Peyer's patch (tissue), 4 donors: ENCODE data around the gene CRIM1. TPM values are rescaled to one million over a fixed set of nuclear protein-coding genes. Genes with fewer than 3 reads are reported as not detected.

Experiments used
- DNase-seq, 3 donors: peaks; one replicate each; pipeline ENCODE4 v3.0.0-alpha.2; 2017 to 2019
- H3K27ac ChIP-seq, 4 donors: fragments of 200-600 bp; sonication (generic); one replicate each; pipeline ENCODE4 v1.5.1; 2016 to 2019
- H3K27me3 ChIP-seq, 2 donors: fragments of 200-600 bp; sonication (generic); one replicate each; pipeline ENCODE4 v1.5.1; 2019
- H3K36me3 ChIP-seq, 3 donors: fragments of 200-600 bp; sonication (generic); one replicate each; pipeline ENCODE4 v1.5.1; 2016 to 2019
- H3K4me1 ChIP-seq, 4 donors: fragments of 200-600 bp; sonication (generic); one replicate each; pipeline ENCODE4 v1.5.1; 2016 to 2019
- H3K4me3 ChIP-seq, 4 donors: fragments of 200-600 bp; sonication (generic); 1 replicate in 3 of 4; 2 replicates in 1 of 4; pipeline ENCODE4 v1.5.1; 2016 to 2019; ENCODE audit warnings: mild to moderate bottlenecking in 1 of 4
- H3K9me3 ChIP-seq, 4 donors: fragments of 200-600 bp; sonication (generic); one replicate each; pipeline ENCODE4 v1.5.1; 2016 to 2019; ENCODE audit warnings: mild to moderate bottlenecking in 1 of 4
- CTCF ChIP-seq, 6 experiments: fragments of 450-650 bp in 4 of 6; fragments of 200-600 bp in 2 of 6; sonication (generic) in 1 of 6; IDR thresholded peaks; one replicate each; pipeline ENCODE4 v1.5.1; 2017 to 2019; ENCODE audit warnings: antibody characterized with exemption in 6 of 6, mild to moderate bottlenecking in 3 of 6, moderate library complexity in 1 of 6
- POLR2A ChIP-seq, 2 donors: fragments of 450-650 bp; IDR thresholded peaks; one replicate each; pipeline ENCODE4 v1.5.1; 2017; ENCODE audit warnings: antibody characterized with exemption in 2 of 2, mild to moderate bottlenecking in 2 of 2, moderate library complexity in 2 of 2
- total RNA-seq, 4 donors: library from RNA; depleted of rRNA; stranded (reverse); fragments of >200 nt; gene quantifications; one replicate each; pipeline ENCODE4 v1.1.0, GENCODE V29; 2016

Gene CRIM1
- total RNA-seq, 4 donors from 2014 or later, result 29.9 to 181 (median 63.6) TPM

GRCh38 chr2:36415381-36416022 is 59.9 kb downstream of the CRIM1 start:
- no peak for DNase-seq
- TF ChIP-seq CTCF (IDR thresholded peaks at IDR 0.05), result no peak
- no peak for TF ChIP-seq POLR2A (IDR thresholded peaks at IDR 0.05)
- Histone ChIP-seq H3K27me3 (no peaks in the 10 kb centered on the region), H3K4me3 (no peak overlapping the region), H3K36me3 (no peaks in the 10 kb centered on the region), H3K4me1 (peaks cover 0 to 15% (median 0%) of the 10 kb centered on the region in 4 donors), H3K9me3 (no peaks in the 10 kb centered on the region), H3K27ac (no peak overlapping the region)

- H3K4me3 ChIP-seq, result no peak overlapping the region
- H3K4me1 ChIP-seq, result peaks cover 0 to 15% (median 0%) of the 10 kb centered on the region in 4 donors
- H3K27me3 ChIP-seq, result no peaks in the 10 kb centered on the region
- TF ChIP-seq CTCF (IDR thresholded peaks at IDR 0.05) (no peak), POLR2A (IDR thresholded peaks at IDR 0.05) (no peak)
- no peak for DNase-seq
- no peak overlapping the region for H3K27ac ChIP-seq
- no peaks in the 10 kb centered on the region for H3K9me3 ChIP-seq
- H3K36me3 ChIP-seq, result no peaks in the 10 kb centered on the region
Measured at GRCh38 chr2:36416370-36417165, 61.0 kb downstream of the CRIM1 start.

GRCh38 chr2:36420569-36421181 is 65.1 kb downstream of the CRIM1 start:
- Histone ChIP-seq H3K27me3 (no peaks in the 10 kb centered on the region), H3K4me1 (peaks cover 0 to 11% (median 0%) of the 10 kb centered on the region in 4 donors), H3K36me3 (no peaks in the 10 kb centered on the region), H3K4me3 (no peak overlapping the region), H3K27ac (no peak overlapping the region), H3K9me3 (no peaks in the 10 kb centered on the region)
- DNase-seq, result no peak
- TF ChIP-seq CTCF (IDR thresholded peaks at IDR 0.05), result no peak
- no peak for TF ChIP-seq POLR2A (IDR thresholded peaks at IDR 0.05)

- no peak for DNase-seq
- H3K27ac ChIP-seq, result no peak overlapping the region
- TF ChIP-seq CTCF (IDR thresholded peaks at IDR 0.05) (no peak), POLR2A (IDR thresholded peaks at IDR 0.05) (no peak)
Measured at GRCh38 chr2:36421379-36421778, 65.8 kb downstream of the CRIM1 start.

GRCh38 chr2:36423172-36423571 is 67.6 kb downstream of the CRIM1 start:
- Histone ChIP-seq H3K36me3 (no peaks in the 10 kb centered on the region), H3K27ac (no peak overlapping the region), H3K4me3 (no peak overlapping the region), H3K27me3 (no peaks in the 10 kb centered on the region), H3K9me3 (no peaks in the 10 kb centered on the region), H3K4me1 (no peaks in the 10 kb centered on the region)
- TF ChIP-seq CTCF (IDR thresholded peaks at IDR 0.05) (no peak), POLR2A (IDR thresholded peaks at IDR 0.05) (no peak)
- no peak for DNase-seq

More at GRCh38 chr2:36421379-36421778, 65.8 kb downstream of the CRIM1 start:
- Histone ChIP-seq H3K36me3 (no peaks in the 10 kb centered on the region), H3K9me3 (no peaks in the 10 kb centered on the region), H3K4me3 (no peak overlapping the region), H3K27me3 (no peaks in the 10 kb centered on the region), H3K4me1 (peaks cover 0 to 8% (median 0%) of the 10 kb centered on the region in 4 donors)
